Measurements from ENCODE around the gene HECTD4.
"Not testable (repeated sequence)": the region's sequence is repeated elsewhere in the genome, so short reads cannot be mapped to it uniquely, and the experiment has no call there.

Gene HECTD4

GRCh38 chr12:112381883-112382796 is at the start of gene HECTD4:
HECTD4 (minus strand) TSS chr12:112382431; CDS start chr12:112382128, 303 bp downstream.
- no peak for FAIRE-seq

GRCh38 chr12:112431965-112432364 is 49.7 kb upstream of the HECTD4 start:
- no peak for FAIRE-seq

GRCh38 chr12:112430929-112431328 is 48.7 kb upstream of the HECTD4 start:
- no peak for FAIRE-seq

GRCh38 chr12:112427760-112428159 is 45.5 kb upstream of the HECTD4 start:
- no peak for FAIRE-seq

- FAIRE-seq = no peak
These were observed 43.6 kb upstream of the HECTD4 start for GRCh38 chr12:112425582-112426382.

GRCh38 chr12:112424126-112424525 is 41.9 kb upstream of the HECTD4 start:
- FAIRE-seq = no peak

- no peak for FAIRE-seq
These were observed 40.3 kb upstream of the HECTD4 start for GRCh38 chr12:112422531-112422930.

GRCh38 chr12:112421363-112421762 is 39.1 kb upstream of the HECTD4 start:
- no peak for FAIRE-seq

- FAIRE-seq = no peak
These were observed 38.5 kb upstream of the HECTD4 start for GRCh38 chr12:112420740-112421139.

GRCh38 chr12:112419297-112420133 is 37.3 kb upstream of the HECTD4 start:
- FAIRE-seq = no peak

GRCh38 chr12:112418608-112419296 is 36.5 kb upstream of the HECTD4 start, which contains the start of gene PTPN11:
PTPN11 (plus strand) TSS chr12:112418947; CDS start chr12:112419112, 165 bp downstream.
- FAIRE-seq = no peak

GRCh38 chr12:112418273-112418607 is 36.0 kb upstream of the HECTD4 start:
- FAIRE-seq = no peak

GRCh38 chr12:112415457-112415856 is 33.2 kb upstream of the HECTD4 start:
- not testable (repeated sequence) for FAIRE-seq

- FAIRE-seq = no peak
These were observed 31.8 kb upstream of the HECTD4 start for GRCh38 chr12:112413855-112414625.

GRCh38 chr12:112409906-112410244 is 27.6 kb upstream of the HECTD4 start:
- no peak for FAIRE-seq

GRCh38 chr12:112409064-112409905 is 27.1 kb upstream of the HECTD4 start, which contains the start of gene RPL6:
RPL6 (minus strand) TSS chr12:112409605; CDS start chr12:112408656, 949 bp downstream.
- FAIRE-seq = peak; percentile 84

GRCh38 chr12:112408621-112409020 is 26.4 kb upstream of the HECTD4 start:
- FAIRE-seq = no peak

GRCh38 chr12:112407683-112408082 is 25.5 kb upstream of the HECTD4 start:
- FAIRE-seq = not testable (repeated sequence)

GRCh38 chr12:112406519-112407488 is 24.6 kb upstream of the HECTD4 start:
- no peak for FAIRE-seq

Data from G401.6 (cell line).